GM21447 (cell line): ENCODE data around the gene NEXN.
"Not testable (repeated sequence)": the region's sequence is repeated elsewhere in the genome, so short reads cannot be mapped to it uniquely, and the experiment has no call there.

Source experiments
- ATAC-seq: cut with Tn5 transposase; IDR thresholded peaks from one replicate; pipeline ENCODE4 v1.9.1; 2021; ENCODE audit not compliant: unreplicated experiment

Gene NEXN

GRCh38 chr1:77958850-77959249 is 70.4 kb downstream of the NEXN start:
- ATAC-seq: no peak

- no peak for ATAC-seq
Observed at GRCh38 chr1:77961392-77961791, 73.0 kb downstream of the NEXN start.

GRCh38 chr1:77966291-77966690 is 77.9 kb downstream of the NEXN start:
- ATAC-seq: no peak

GRCh38 chr1:77970192-77970591 is 81.8 kb downstream of the NEXN start:
- no peak for ATAC-seq

GRCh38 chr1:77972080-77972479 is 83.7 kb downstream of the NEXN start:
- ATAC-seq: no peak

GRCh38 chr1:77975386-77975785 is 87.0 kb downstream of the NEXN start:
- no peak for ATAC-seq

- no peak for ATAC-seq
Observed at GRCh38 chr1:77975907-77976306, 87.5 kb downstream of the NEXN start.

- no peak for ATAC-seq
Observed at GRCh38 chr1:77976433-77977076, 88.1 kb downstream of the NEXN start.

GRCh38 chr1:77977989-77978292 is 89.5 kb downstream of the NEXN start:
- ATAC-seq: no peak

GRCh38 chr1:77978293-77978968 is 90.0 kb downstream of the NEXN start:
- peak; percentile 70 for ATAC-seq

- ATAC-seq: peak; percentile 72
Observed at GRCh38 chr1:77978969-77979876, 90.8 kb downstream of the NEXN start, which contains the start of gene FUBP1. FUBP1 (minus strand) TSS chr1:77979072; CDS start chr1:77979004, 68 bp downstream.

- ATAC-seq: not testable (repeated sequence)
Observed at GRCh38 chr1:77983352-77983996, 95.0 kb downstream of the NEXN start.

- ATAC-seq: no peak
Observed at GRCh38 chr1:77983997-77984355, 95.6 kb downstream of the NEXN start.

- ATAC-seq: no peak
Observed at GRCh38 chr1:77984629-77985028, 96.2 kb downstream of the NEXN start.

GRCh38 chr1:77986810-77987209 is 98.4 kb downstream of the NEXN start:
- no peak for ATAC-seq

- no peak for ATAC-seq
Observed at GRCh38 chr1:77987919-77988318, 99.5 kb downstream of the NEXN start.

- no peak for ATAC-seq
Observed at GRCh38 chr1:77989744-77990143, 101.3 kb downstream of the NEXN start.

- ATAC-seq: no peak
Observed at GRCh38 chr1:77990629-77991204, 102.3 kb downstream of the NEXN start.

GRCh38 chr1:77991638-77992037 is 103.2 kb downstream of the NEXN start:
- ATAC-seq: no peak
